ENCODE data around the gene S1PR3. TPM values are rescaled to one million over a fixed set of nuclear protein-coding genes. Genes with fewer than 3 reads are reported as not detected.

Gene S1PR3
- total RNA-seq, 1 donor from 2014 or later, result 1.0 TPM

DNA sequence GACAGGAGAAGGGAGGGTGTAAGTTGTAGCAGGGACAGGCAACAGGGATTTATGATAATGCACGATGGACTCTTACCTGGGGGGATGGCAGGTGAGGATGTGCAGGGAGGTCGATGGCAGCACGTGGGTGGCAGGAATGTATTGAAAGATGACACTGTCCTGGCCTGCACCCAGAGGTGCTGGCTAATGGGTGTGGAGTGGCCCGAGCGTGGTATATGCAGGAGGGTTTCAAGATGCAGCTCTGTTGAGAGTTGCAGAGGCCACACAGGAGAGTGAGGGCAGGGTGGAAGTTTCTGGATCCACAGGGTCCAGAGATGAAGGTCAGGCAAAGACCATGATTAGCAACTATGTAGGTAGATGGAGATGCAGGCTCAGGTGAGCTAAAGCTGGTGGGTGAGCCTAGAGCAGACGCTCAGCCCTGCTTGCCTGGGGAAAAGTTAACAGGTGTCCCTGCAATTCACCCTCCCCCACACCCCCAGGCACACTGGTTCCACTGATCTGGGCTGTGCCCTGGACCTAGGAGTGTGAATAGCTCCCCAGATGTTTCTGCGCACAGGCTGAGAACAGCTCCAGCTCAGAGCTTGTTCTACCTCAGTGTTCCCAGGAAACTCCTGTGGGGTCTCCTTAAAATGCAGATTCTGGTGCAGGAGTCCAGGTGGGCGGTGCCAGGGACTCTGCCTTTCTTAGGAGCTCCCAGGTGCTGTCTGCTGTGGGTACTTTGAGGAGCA is 21.5 kb upstream of the S1PR3 start:
- DNase-seq, result no peak

- no peak for DNase-seq
Observed at GRCh38 chr9:88971131-88971960, 19.9 kb upstream of the S1PR3 start.

- no peak for DNase-seq
Observed at GRCh38 chr9:88972401-88972800, 18.9 kb upstream of the S1PR3 start.

DNA sequence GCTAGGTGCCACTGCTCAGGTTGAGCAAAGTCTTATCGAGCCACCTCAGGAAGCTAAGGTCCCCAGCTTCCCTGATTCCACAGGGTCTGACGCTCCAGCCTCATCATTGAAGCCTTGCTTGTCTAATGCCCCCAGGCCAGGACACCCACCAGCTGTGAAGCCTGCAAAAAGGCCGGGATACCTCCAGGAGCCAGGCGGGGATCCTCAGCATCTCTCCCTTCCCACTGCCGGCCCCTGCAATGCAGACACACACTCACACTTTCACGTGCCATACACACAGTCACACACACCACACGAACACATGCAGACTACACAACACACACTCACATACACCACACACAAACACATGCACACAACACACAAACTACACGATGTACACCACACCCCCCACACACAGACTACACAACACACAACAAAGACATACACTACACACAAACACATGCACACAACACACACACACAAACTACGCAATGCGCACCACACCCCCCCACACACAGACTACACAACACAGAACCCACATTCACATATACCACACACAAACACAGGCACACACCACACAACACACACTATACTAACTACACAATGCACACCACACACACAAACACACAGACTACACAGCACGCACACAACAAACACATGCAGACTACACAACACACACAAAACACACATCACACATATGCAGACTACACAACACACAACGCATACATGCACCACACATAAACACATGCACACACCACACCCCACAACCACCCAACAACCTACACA is 17.8 kb upstream of the S1PR3 start:
- no peak for DNase-seq

GRCh38 chr9:88974641-88975040 is 16.6 kb upstream of the S1PR3 start:
- no peak for DNase-seq

DNA sequence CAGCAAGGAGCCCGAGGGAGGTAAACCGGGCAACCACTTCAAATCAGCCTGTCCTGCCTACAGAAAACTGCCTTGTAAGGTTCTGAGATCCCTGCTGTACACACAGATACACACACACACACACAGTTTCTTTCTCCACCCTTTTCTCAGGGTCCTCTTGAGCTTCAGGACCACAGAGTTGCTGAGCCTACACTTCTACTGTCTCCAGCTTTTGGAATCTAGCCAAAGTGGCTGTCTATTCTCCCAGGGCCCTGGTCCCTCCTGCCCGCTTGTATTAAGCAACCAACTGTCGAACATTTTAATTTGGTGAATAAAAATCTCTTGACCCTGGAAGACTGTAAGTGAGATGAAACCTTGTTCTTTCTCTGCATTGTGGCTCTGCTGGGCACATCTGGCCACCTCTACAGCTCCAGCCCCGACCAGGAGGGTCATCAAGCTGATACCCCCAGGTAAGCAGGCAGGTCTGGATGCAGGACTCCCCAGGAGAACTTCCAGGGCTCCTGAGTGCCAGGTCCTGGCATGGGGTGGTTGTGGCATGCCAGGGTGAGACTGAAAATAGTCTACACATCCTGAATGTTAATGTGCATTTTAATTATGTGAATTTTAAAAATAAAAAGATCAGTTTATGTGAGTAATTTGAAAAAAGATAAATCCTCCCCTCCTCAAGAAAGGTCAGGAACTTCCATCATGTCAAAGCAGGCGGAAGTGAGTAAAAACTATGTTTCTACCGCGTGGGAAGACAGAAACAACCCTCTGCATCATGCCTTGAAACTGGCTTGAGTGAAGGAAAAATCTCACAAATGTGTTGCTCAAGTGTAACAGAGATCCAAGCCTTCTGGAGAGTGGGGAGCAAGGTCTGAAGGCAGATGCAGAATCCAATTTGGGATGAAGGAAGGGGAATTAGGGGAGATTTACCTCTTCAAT is 15.0 kb upstream of the S1PR3 start:
- DNase-seq, result no peak

- DNase-seq, result no peak
Observed at GRCh38 chr9:88976890-88977257, 14.4 kb upstream of the S1PR3 start.

GRCh38 chr9:88978034-88978433 is 13.2 kb upstream of the S1PR3 start:
- DNase-seq, result no peak

DNA sequence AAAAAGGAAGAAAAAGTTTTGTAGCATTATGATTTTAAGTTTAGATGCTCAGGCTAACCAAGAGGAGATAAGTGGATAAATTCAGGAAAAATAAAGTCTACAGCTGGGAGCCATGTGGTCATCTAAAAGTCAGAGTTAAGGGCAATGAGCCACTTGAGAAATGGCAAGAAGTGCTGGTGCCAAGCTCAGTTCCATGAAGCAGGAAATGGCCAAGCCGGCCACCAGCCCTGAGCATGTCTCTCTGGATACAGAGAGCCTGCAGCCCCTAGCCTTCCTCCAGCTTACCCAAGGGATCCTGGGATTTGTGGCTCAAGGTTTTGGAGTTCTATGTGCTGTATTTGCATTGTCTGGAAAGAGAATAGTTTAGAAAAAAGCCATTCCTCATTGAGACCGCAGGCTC is 12.2 kb upstream of the S1PR3 start:
- no peak for DNase-seq

- DNase-seq, result no peak
Observed at GRCh38 chr9:88979791-88980190, 11.5 kb upstream of the S1PR3 start.

DNA sequence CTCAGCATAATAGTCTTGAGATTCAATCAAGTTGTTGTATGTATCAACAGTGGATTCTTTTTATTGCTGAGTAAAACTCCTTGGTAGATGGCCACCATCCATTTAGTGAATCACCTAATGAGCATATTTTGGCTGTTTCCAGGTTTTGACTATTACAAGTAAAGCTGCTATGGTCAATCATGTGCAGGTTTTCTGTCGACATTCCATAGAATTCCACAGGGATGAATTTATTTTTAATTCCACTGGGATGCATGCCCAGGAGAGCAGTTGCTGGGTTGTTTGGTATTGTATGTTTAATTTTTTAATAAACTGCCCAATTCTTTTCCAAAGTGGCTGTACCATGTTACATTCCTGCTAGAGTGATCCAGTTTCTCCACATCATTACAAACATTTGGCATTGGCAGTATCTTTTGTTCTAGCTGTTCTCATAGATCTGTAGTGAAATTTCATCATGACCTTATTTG is 10.5 kb upstream of the S1PR3 start:
- DNase-seq, result no peak

DNA sequence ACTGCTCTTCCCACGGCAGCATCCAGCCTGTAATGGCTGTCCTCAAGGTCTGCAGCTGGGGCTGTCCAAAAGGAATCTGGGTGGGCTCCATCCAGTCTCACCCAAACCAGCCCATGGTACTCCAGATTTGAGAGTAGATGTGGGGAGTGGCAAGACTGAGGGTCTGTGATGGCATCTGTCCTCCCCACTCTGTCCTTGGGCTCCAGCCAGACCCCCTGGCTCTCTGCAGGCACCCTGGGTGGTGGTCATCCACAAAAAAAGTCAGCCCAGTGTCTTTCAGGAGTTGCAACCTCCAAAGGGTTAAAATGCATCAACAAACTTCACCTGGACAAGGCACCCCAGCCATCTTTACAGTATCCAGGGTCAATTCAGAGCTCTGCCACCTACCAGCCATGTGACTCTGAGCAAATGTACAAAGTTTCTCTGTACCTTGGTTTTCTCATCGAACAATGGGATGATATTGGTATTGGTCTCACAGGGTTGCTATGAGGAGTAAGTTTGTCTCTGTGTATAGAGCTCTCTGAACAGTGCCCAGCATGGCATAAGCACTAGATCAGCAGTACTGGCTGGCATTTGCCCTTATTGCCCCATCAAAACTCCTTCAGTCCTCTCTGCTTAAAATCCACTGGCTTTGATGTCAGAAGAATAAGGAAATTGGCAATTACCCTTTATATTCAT is 7.3 kb upstream of the S1PR3 start:
- no peak for DNase-seq

GRCh38 chr9:88984543-88984883 is 6.8 kb upstream of the S1PR3 start:
- no peak for DNase-seq

GRCh38 chr9:88985616-88986015 is 5.7 kb upstream of the S1PR3 start:
- DNase-seq, result no peak

- no peak for DNase-seq
Observed at GRCh38 chr9:88986776-88987175, 4.5 kb upstream of the S1PR3 start.

GRCh38 chr9:88987661-88988060 is 3.6 kb upstream of the S1PR3 start:
- DNase-seq, result no peak

- peak; percentile 46 for DNase-seq
Observed at GRCh38 chr9:88988796-88989641, 2.2 kb upstream of the S1PR3 start.

DNA sequence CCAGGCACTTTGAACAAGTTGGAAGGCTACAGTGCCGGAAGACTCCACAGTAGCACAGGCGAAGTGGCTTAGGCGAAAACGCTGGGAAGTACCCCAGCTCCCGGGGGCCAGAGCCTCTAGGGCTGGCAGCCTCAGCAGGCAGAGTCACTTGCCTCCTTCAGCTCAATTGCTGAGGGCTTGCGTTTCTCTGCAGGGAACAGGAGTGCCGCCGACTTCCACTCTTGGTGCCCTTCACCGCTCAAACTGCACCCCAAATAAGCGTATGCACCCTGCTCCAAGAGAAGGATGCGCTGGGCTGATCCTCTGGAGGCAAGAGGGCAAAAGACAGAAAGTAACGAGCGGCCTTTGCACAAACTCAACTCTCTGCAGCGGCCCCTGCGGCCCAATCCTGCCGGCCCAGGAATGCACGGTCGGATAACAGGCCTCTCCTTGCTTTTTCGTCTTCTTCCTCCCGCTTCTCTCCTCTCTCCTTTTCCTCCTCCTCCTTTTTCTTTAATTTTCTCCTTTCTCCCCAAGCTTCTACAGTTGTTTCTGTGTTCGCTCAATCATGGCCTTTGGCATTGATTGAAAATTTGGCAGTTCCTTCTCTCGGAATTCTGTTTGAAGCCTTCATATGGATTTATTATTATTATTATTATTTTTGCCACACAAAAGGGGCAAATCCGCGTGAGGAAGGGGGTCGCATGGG is 1.1 kb upstream of the S1PR3 start:
- no peak for DNase-seq

DNA sequence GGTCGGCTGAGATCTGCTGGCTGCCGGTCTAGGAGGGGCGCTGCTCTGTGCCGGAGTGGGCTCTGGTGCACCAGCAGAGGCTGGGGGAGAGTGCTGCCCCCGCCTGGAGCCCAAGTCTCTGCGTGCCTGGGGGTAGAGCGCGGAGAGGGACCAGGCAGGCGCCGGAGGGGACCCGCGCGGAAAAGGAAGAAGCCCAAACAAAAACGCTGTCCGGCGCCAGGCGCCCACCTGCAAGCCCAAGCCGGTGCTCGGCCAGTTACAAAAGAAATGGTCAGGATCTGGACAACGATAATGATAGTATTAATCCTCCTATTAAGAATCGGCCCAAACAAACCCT is 571 bp upstream of the S1PR3 start:
- no peak for DNase-seq

GRCh38 chr9:88992556-88992955 is 1.3 kb downstream of the S1PR3 start:
- no peak for DNase-seq
